ENCODE data around the gene ERICH3. TPM values are rescaled to one million over a fixed set of nuclear protein-coding genes. Genes with fewer than 3 reads are reported as not detected.

Gene ERICH3
- total RNA-seq, 1 experiment from 2014 or later: not detected

GRCh38 chr1:74683656-74684055 lies 10.1 kb upstream of the ERICH3 start:
- no peaks in the 10 kb centered on the region for H3K27me3 ChIP-seq (replicated peaks; ENCODE audit: control insufficient read depth, insufficient read depth, low read length)
- Mint-ChIP-seq H3K27me3 (ENCODE audit: insufficient read depth, unreplicated experiment) (peaks cover 4% of the 10 kb centered on the region), H3K4me1 (ENCODE audit: low read depth, unreplicated experiment) (no peaks in the 10 kb centered on the region), H3K9me3 (ENCODE audit: unreplicated experiment) (no peaks in the 10 kb centered on the region), H3K4me3 (ENCODE audit: unreplicated experiment) (no peak overlapping the region), H3K36me3 (ENCODE audit: insufficient read depth, unreplicated experiment) (no peaks in the 10 kb centered on the region), H3K27ac (ENCODE audit: unreplicated experiment) (no peak overlapping the region)
- no peak for DNase-seq
- POLR2A ChIA-PET: no interaction called here
- H3K36me3 ChIP-seq (ENCODE audit: control insufficient read depth, insufficient read depth, low read length): no peaks in the 10 kb centered on the region
- intact Hi-C loops (cut with micrococcal nuclease; ENCODE audit: unreplicated experiment): loop anchor here (10.0 kb wide), 1 partner anchor 179 kb away; no protein-coding TSS in a partner anchor
- TF ChIP-seq CTCF (IDR thresholded peaks at IDR 0.05; ENCODE audit: insufficient read depth in 1 of 2, low read depth in 1 of 2, low read length in 1 of 2, severe bottlenecking in 1 of 2, unreplicated experiment in 1 of 2): no peak
- no TSS peak for BruUV-seq (replicated peaks)
- H3K9me3 ChIP-seq: no peaks in the 10 kb centered on the region
- H3K4me1 ChIP-seq: no peaks in the 10 kb centered on the region
- no peak overlapping the region for H3K4me3 ChIP-seq (ENCODE audit: low read depth, low read length)
- CTCF ChIA-PET: interaction anchor here (0.6 kb wide), 1 partner anchor 483 kb away, joined by 10 read pairs; no protein-coding TSS in a partner anchor

GRCh38 chr1:74681851-74682250 lies 8.3 kb upstream of the ERICH3 start:
- no peaks in the 10 kb centered on the region for H3K4me1 ChIP-seq
- Mint-ChIP-seq H3K27ac (ENCODE audit: unreplicated experiment) (no peak overlapping the region), H3K9me3 (ENCODE audit: unreplicated experiment) (no peaks in the 10 kb centered on the region), H3K4me3 (ENCODE audit: unreplicated experiment) (no peak overlapping the region), H3K4me1 (ENCODE audit: low read depth, unreplicated experiment) (no peaks in the 10 kb centered on the region), H3K36me3 (ENCODE audit: insufficient read depth, unreplicated experiment) (no peaks in the 10 kb centered on the region), H3K27me3 (ENCODE audit: insufficient read depth, unreplicated experiment) (peaks cover 4% of the 10 kb centered on the region)
- no TSS peak for BruUV-seq (replicated peaks)
- no peaks in the 10 kb centered on the region for H3K9me3 ChIP-seq
- no peaks in the 10 kb centered on the region for H3K36me3 ChIP-seq (ENCODE audit: control insufficient read depth, insufficient read depth, low read length)
- no peak overlapping the region for H3K4me3 ChIP-seq (ENCODE audit: low read depth, low read length)
- POLR2A ChIA-PET: no interaction called here
- TF ChIP-seq CTCF (IDR thresholded peaks at IDR 0.05; ENCODE audit: insufficient read depth in 1 of 2, low read depth in 1 of 2, low read length in 1 of 2, severe bottlenecking in 1 of 2, unreplicated experiment in 1 of 2): no peak
- intact Hi-C loops (cut with micrococcal nuclease; ENCODE audit: unreplicated experiment): loop anchor here (10.0 kb wide), 1 partner anchor 177 kb away; no protein-coding TSS in a partner anchor
- CTCF ChIA-PET: no interaction called here
- H3K27me3 ChIP-seq (replicated peaks; ENCODE audit: control insufficient read depth, insufficient read depth, low read length): no peaks in the 10 kb centered on the region
- DNase-seq: no peak

- intact Hi-C loops (cut with micrococcal nuclease; ENCODE audit: unreplicated experiment): loop anchor here (10.0 kb wide), 1 partner anchor 177 kb away; no protein-coding TSS in a partner anchor
- BruUV-seq (replicated peaks): no TSS peak
- Histone ChIP-seq H3K36me3 (ENCODE audit: control insufficient read depth, insufficient read depth, low read length) (no peaks in the 10 kb centered on the region), H3K9me3 (no peaks in the 10 kb centered on the region), H3K4me3 (ENCODE audit: low read depth, low read length) (no peak overlapping the region), H3K4me1 (no peaks in the 10 kb centered on the region), H3K27me3 (replicated peaks; ENCODE audit: control insufficient read depth, insufficient read depth, low read length) (no peaks in the 10 kb centered on the region)
- H3K4me1 Mint-ChIP-seq (ENCODE audit: low read depth, unreplicated experiment): no peaks in the 10 kb centered on the region
- H3K9me3 Mint-ChIP-seq (ENCODE audit: unreplicated experiment): no peaks in the 10 kb centered on the region
- no peak overlapping the region for H3K4me3 Mint-ChIP-seq (ENCODE audit: unreplicated experiment)
- DNase-seq: no peak
- no peak overlapping the region for H3K27ac Mint-ChIP-seq (ENCODE audit: unreplicated experiment)
- no peaks in the 10 kb centered on the region for H3K36me3 Mint-ChIP-seq (ENCODE audit: insufficient read depth, unreplicated experiment)
- TF ChIP-seq CTCF (IDR thresholded peaks at IDR 0.05; ENCODE audit: insufficient read depth in 1 of 2, low read depth in 1 of 2, low read length in 1 of 2, severe bottlenecking in 1 of 2, unreplicated experiment in 1 of 2): no peak
- H3K27me3 Mint-ChIP-seq (ENCODE audit: insufficient read depth, unreplicated experiment): peaks cover 4% of the 10 kb centered on the region
- POLR2A ChIA-PET: no interaction called here
- CTCF ChIA-PET: no interaction called here
Observed at GRCh38 chr1:74681449-74681848, 7.9 kb upstream of the ERICH3 start.
